Iris pigment epithelial cell (primary cell): Measurements from ENCODE around the gene STAT1.

Source experiments
- DNase-seq: peaks from one replicate; pipeline ENCODE4 v3.0.0-alpha.2; 2011; ENCODE audit warnings: low read depth

Gene STAT1

GRCh38 chr2:191013932-191014652 is at the start of gene STAT1:
Gene STAT1 (minus strand): TSS chr2:191014171. CDS start chr2:191010003, 4,168 bp downstream.
- DNase-seq, result peak; percentile 93

- no peak for DNase-seq
Measured at GRCh38 chr2:191063584-191063983, 49.6 kb upstream of the STAT1 start.

- no peak for DNase-seq
Measured at GRCh38 chr2:191061381-191061980, 47.5 kb upstream of the STAT1 start.

GRCh38 chr2:191059308-191059707 is 45.3 kb upstream of the STAT1 start:
- DNase-seq, result no peak

- no peak for DNase-seq
Measured at GRCh38 chr2:191056228-191056627, 42.3 kb upstream of the STAT1 start.

- no peak for DNase-seq
Measured at GRCh38 chr2:191053256-191053655, 39.3 kb upstream of the STAT1 start.

- DNase-seq, result peak; percentile 68
Measured at GRCh38 chr2:191051825-191052778, 38.1 kb upstream of the STAT1 start.

- DNase-seq, result no peak
Measured at GRCh38 chr2:191051177-191051576, 37.2 kb upstream of the STAT1 start.

- peak; percentile 76 for DNase-seq
Measured at GRCh38 chr2:191050640-191050987, 36.6 kb upstream of the STAT1 start.

- DNase-seq, result peak; percentile 86
Measured at GRCh38 chr2:191049728-191050639, 36.0 kb upstream of the STAT1 start.

GRCh38 chr2:191048073-191048472 is 34.1 kb upstream of the STAT1 start:
- DNase-seq, result peak; percentile 74

GRCh38 chr2:191045141-191045540 is 31.2 kb upstream of the STAT1 start:
- DNase-seq, result no peak

- DNase-seq, result peak; percentile 47
Measured at GRCh38 chr2:191043438-191043837, 29.5 kb upstream of the STAT1 start.

- peak; percentile 72 for DNase-seq
Measured at GRCh38 chr2:191041418-191042161, 27.6 kb upstream of the STAT1 start.

- no peak for DNase-seq
Measured at GRCh38 chr2:191039616-191040015, 25.6 kb upstream of the STAT1 start.

- peak; percentile 73 for DNase-seq
Measured at GRCh38 chr2:191038741-191039140, 24.8 kb upstream of the STAT1 start.

GRCh38 chr2:191038241-191038725 is 24.3 kb upstream of the STAT1 start:
- DNase-seq, result peak; percentile 79

GRCh38 chr2:191037351-191037750 is 23.4 kb upstream of the STAT1 start:
- no peak for DNase-seq

GRCh38 chr2:191036363-191036762 is 22.4 kb upstream of the STAT1 start:
- no peak for DNase-seq

- peak; percentile 26 for DNase-seq
Measured at GRCh38 chr2:191032588-191033429, 18.8 kb upstream of the STAT1 start.
